Stomach smooth muscle (tissue), 2 donors: Measurements from ENCODE around the gene SRRM5.

Experiments used
- H3K27ac ChIP-seq: one replicate; pipeline ENCODE4 v1.7.0; 2013; ENCODE audit warnings: mild to moderate bottlenecking, low read length, inconsistent platforms
- H3K27me3 ChIP-seq, 2 donors: one replicate each; pipeline ENCODE4 v1.7.0; 2013; ENCODE audit warnings: low read length in 2 of 2; ENCODE audit not compliant: insufficient read depth in 2 of 2, control insufficient read depth in 1 of 2
- H3K36me3 ChIP-seq, 2 donors: one replicate each; pipeline ENCODE4 v1.7.0; 2013; ENCODE audit warnings: low read length in 2 of 2; ENCODE audit not compliant: control insufficient read depth in 2 of 2, insufficient read depth in 2 of 2
- H3K4me1 ChIP-seq: one replicate; pipeline ENCODE4 v1.7.0; 2013; ENCODE audit warnings: low read length; ENCODE audit not compliant: control insufficient read depth, insufficient read depth
- H3K4me3 ChIP-seq, 2 donors: one replicate each; pipeline ENCODE4 v1.7.0; 2013; ENCODE audit warnings: low read length in 2 of 2
- H3K9ac ChIP-seq, 2 donors: one replicate each; pipeline ENCODE4 v1.7.0; 2013; ENCODE audit warnings: low read length in 2 of 2, mild to moderate bottlenecking in 1 of 2
- H3K9me3 ChIP-seq, 2 donors: one replicate each; pipeline ENCODE4 v1.7.0; 2013; ENCODE audit warnings: low read length in 2 of 2; ENCODE audit not compliant: control insufficient read depth in 2 of 2
- donor health status: healthy.
- donor health status: Pancreatic carcinoma.

The SRRM5 gene

DNA sequence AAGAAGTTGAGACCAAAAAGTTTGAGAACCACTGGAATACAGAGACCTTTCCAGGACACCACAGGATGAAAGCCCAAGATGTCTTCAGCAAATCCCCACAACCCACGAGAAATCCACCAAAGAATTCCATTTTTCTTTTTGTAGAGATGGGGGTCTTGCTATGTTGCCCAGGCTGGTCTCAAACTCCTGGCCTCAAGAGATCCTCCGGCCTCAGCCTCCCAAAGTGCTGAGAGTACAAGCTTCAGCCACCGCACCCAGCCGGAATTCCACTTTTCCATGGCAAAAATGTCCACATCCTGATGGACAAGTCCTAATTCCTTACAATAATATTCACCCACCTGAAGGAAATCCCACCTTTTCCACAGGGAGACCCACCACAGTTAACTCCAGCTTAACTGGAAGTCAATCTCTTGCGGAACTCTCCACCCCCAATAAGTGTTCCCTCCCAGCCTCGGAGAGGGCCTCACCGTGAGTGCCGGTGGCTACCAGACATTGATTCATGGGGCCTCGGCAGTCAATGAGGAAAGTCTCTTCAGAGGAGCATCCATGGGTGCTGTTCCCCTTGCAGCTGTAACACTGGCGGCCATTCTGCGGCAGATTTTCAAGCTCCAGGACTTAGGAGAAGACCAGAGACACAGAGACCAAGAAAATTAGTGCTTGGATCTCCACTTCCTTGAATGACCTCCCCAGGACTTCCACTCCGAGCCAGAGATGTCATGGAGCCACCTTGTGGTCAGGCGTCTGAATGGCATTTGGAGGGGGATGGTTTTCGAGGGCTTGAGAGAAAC, 40.1 kb downstream of the SRRM5 start:
- peak overlapping the region in 1 of 2 donors; percentile 51 for H3K9ac ChIP-seq
- H3K27me3 ChIP-seq = no peaks in the 10 kb centered on the region
- H3K4me1 ChIP-seq = peaks cover 6% of the 10 kb centered on the region
- H3K36me3 ChIP-seq = peaks cover 2 to 7% of the 10 kb centered on the region in 2 donors
- H3K9me3 ChIP-seq = no peaks in the 10 kb centered on the region
- H3K4me3 ChIP-seq = peak overlapping the region in 1 of 2 donors; percentile 49
- no peak overlapping the region for H3K27ac ChIP-seq

DNA sequence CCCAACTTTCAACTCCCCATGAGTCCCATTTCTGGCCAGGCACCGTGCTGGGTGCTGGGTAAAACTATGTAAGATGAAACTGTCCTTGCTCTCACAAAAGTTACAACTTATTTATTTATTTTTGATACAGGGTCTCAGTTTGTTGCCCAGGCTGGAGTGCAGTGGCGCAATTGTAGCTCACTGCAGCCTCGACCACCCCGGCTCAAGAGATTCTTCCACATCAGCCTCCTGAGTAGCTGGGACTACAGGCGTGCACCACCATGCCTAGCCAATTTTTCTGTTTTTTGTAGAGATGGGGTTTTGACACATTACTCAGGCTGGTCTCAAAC, 40.6 kb downstream of the SRRM5 start:
- Histone ChIP-seq H3K9me3 (no peaks in the 10 kb centered on the region), H3K4me1 (peaks cover 6% of the 10 kb centered on the region), H3K36me3 (peaks cover 2 to 6% of the 10 kb centered on the region in 2 donors), H3K27me3 (no peaks in the 10 kb centered on the region), H3K27ac (no peak overlapping the region), H3K9ac (no peak overlapping the region), H3K4me3 (no peak overlapping the region)

- H3K9me3 ChIP-seq = no peaks in the 10 kb centered on the region
- H3K36me3 ChIP-seq = peaks cover 2 to 3% of the 10 kb centered on the region in 2 donors
- no peaks in the 10 kb centered on the region for H3K27me3 ChIP-seq
- peaks cover 6% of the 10 kb centered on the region for H3K4me1 ChIP-seq
- no peak overlapping the region for H3K9ac ChIP-seq
- H3K27ac ChIP-seq = no peak overlapping the region
- H3K4me3 ChIP-seq = no peak overlapping the region
Measured at GRCh38 chr19:43656436-43656835, 44.5 kb downstream of the SRRM5 start.

GRCh38 chr19:43658001-43658400, 46.1 kb downstream of the SRRM5 start:
- Histone ChIP-seq H3K27me3 (no peaks in the 10 kb centered on the region), H3K4me1 (peaks cover 3% of the 10 kb centered on the region), H3K9me3 (no peaks in the 10 kb centered on the region), H3K9ac (no peak overlapping the region), H3K27ac (no peak overlapping the region), H3K36me3 (peaks cover 2 to 3% of the 10 kb centered on the region in 2 donors), H3K4me3 (no peak overlapping the region)

DNA sequence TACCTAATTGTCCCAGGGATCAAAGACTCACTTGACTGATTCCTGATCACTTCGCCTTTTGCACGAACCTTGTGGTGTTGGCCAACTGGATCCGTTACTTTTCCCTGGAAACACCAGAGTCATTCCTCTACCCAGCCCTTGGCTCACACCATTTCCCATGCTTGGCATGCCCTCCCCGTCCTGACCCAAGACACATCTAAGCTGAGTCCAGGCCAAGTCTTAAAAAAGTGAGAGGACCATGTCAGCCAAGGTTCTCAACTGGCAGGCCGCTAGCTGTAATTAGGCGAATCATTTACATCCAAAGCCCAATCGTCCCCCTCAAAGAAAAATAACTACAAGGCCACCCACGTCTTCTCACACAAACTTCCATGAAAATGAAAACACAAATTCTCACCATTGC, 46.6 kb downstream of the SRRM5 start:
- Histone ChIP-seq H3K27me3 (no peaks in the 10 kb centered on the region), H3K27ac (no peak overlapping the region), H3K4me3 (no peak overlapping the region), H3K9me3 (no peaks in the 10 kb centered on the region), H3K9ac (no peak overlapping the region), H3K36me3 (peaks cover 2 to 3% of the 10 kb centered on the region in 2 donors), H3K4me1 (peaks cover 3% of the 10 kb centered on the region)

- Histone ChIP-seq H3K4me1 (peaks cover 3% of the 10 kb centered on the region), H3K27me3 (no peaks in the 10 kb centered on the region), H3K9ac (no peak overlapping the region), H3K9me3 (no peaks in the 10 kb centered on the region), H3K4me3 (no peak overlapping the region), H3K27ac (no peak overlapping the region), H3K36me3 (peaks cover under 1 to 2% of the 10 kb centered on the region in 2 donors)
Measured at GRCh38 chr19:43660301-43660970, 48.5 kb downstream of the SRRM5 start.

DNA sequence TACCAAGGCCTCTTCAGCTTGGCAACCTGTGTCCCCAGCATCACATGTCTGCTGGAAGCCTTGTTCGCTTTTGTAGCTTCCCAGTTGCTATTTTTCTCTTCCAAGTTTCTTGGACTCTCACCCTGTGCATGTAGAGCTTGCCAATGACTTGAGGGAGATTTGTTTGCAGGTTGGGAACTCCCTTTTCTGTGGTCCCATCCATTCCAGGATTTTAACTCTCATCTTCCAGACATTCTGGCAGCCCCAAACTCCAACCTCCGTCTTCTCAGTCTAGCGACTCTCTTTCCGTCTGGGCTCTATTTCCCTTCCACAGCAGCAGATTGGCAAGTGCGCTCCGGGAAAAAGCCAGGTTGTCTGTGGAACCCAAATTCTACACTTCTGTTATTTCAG, 49.1 kb downstream of the SRRM5 start:
- Histone ChIP-seq H3K36me3 (no peaks in the 10 kb centered on the region), H3K9me3 (no peaks in the 10 kb centered on the region), H3K9ac (no peak overlapping the region), H3K27me3 (no peaks in the 10 kb centered on the region), H3K4me1 (peaks cover 3% of the 10 kb centered on the region), H3K4me3 (no peak overlapping the region), H3K27ac (no peak overlapping the region)

DNA sequence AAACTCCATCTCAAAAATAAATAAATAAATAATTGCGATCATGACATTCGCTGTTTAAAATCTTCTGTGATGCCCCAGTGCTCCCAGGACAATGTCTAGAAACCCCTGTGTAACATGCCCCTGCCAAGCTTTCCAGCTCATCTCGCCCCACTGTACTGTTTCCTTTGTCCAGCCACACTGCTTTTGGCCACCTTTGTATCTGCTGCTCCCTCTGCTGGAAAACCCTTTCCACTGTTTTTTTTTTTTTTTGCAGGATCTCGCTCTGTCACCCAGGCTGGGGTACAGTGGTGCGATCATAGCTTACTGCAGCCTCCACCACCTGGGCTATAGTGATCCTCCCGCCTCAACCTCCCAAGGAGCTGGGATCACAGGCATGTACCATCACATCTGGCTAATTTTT, 50.6 kb downstream of the SRRM5 start:
- no peaks in the 10 kb centered on the region for H3K36me3 ChIP-seq
- H3K27ac ChIP-seq = no peak overlapping the region
- H3K4me3 ChIP-seq = no peak overlapping the region
- H3K27me3 ChIP-seq = no peaks in the 10 kb centered on the region
- H3K9ac ChIP-seq = no peak overlapping the region
- H3K4me1 ChIP-seq = peaks cover 6% of the 10 kb centered on the region
- no peaks in the 10 kb centered on the region for H3K9me3 ChIP-seq

GRCh38 chr19:43664018-43664417, 52.1 kb downstream of the SRRM5 start:
- no peaks in the 10 kb centered on the region for H3K9me3 ChIP-seq
- peaks cover 12% of the 10 kb centered on the region for H3K4me1 ChIP-seq
- H3K27ac ChIP-seq = no peak overlapping the region
- no peak overlapping the region for H3K9ac ChIP-seq
- no peaks in the 10 kb centered on the region for H3K36me3 ChIP-seq
- H3K4me3 ChIP-seq = no peak overlapping the region
- H3K27me3 ChIP-seq = no peaks in the 10 kb centered on the region
